Activated effector memory CD4-positive, alpha-beta T cell treated with Interleukin-2 at 50 U/mL for 16 hours (primary cell): ENCODE data around the gene PLCE1.

ENCODE experiments used
- DNase-seq: peaks from one replicate; pipeline ENCODE4 v3.0.0-alpha.2; 2020

PLCE1 gene

DNA sequence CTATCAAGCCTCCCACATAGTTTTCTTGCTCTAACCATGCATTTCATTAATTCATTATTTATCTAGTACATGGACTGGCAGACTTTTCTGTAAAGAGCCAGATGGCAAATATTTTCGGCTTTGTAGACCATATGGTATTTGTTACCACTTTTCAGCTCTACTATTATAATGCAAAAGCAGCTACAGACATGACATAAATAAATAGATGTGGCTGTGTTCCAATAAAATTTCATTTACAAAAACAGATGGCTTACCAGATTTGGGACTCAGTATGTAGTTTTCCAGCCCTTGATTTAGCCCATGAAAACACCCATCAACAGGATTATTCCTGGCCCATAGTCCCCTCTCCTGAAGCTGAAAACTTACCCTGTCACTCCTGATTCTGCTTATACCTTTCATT is 32.1 kb downstream of the PLCE1 start:
- DNase-seq: no peak

DNA sequence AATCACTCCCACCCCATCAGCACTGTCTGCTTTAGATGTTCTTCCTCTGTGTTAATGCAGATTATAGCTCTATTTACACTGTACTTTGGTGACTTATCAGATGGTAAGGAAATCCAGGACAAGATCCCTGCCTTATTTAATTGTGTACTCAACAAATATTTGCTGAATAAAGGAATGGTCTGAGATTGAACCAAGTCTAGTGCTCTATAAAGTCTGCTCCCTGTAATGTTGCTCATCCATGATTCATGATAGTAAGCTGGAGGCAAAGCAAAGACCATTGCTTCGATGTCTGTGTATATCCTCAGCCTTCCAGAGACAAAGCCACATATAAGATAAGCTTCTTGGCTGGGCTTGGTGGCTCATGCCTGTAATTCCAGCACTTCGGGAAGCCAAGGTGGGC is 33.5 kb downstream of the PLCE1 start:
- no peak for DNase-seq

DNA sequence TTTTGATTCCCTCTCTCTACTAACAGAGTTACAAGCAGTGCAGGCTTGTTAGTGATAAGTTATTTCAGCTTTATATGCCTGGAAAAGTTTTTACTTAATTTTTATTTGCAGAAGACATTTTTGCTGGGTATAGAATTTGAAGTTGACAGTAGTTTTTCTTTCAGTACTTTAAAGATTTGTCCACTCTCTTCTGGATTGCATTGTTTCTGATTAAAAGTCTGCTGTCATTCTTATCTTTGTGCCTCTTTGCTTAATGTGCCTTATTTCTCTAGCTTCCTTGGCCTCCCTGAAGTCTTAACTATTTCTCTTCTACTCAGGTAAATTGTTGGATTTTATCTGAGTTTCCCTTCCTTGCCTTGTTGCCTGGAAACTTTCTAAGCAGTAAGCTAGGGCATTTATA is 36.2 kb downstream of the PLCE1 start:
- DNase-seq: no peak

- DNase-seq: no peak
Observed at GRCh38 chr10:94035982-94036765, 42.4 kb downstream of the PLCE1 start.

GRCh38 chr10:94036766-94037033 is 43.0 kb downstream of the PLCE1 start:
- no peak for DNase-seq

- no peak for DNase-seq
Observed at GRCh38 chr10:94037286-94037685, 43.6 kb downstream of the PLCE1 start.

DNA sequence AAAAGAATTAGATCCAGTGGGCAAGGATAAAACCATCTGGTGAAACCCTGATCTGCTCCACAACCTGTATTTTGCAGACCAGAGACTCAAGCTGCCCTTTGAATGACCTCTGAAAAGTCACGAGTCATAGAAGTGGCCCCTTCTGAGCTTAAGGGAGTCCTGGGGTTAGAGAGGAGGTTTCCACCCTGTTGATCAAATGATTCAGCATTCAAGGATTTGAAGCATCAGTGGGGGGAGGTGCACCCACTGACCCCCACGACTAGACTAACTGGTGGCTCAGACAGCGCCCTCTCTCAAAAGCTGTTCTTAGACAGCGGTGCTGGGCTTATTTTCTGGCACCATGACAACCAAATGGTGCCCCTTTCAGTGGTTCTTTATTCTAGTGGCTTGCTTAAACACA is 44.3 kb downstream of the PLCE1 start:
- DNase-seq: no peak

DNA sequence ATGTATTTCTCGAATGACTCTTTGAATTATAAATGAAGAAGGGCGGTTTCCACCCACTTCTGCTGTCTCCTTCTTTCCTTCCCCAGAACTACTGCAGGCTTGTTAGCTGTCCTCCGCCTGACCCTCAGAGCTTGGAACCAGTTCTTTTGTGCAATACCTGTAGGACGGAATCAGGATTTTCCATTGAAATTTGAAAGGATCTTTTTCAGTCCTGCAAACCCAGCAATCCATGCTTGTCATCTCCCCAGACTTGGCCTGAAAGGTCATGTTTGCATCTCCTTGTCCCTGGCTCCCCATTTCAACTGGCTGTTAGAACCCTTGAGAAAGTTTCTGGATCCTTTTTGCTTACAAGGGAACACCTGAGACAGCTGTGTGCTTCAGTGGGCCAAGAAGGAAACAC is 47.5 kb downstream of the PLCE1 start:
- no peak for DNase-seq

DNA sequence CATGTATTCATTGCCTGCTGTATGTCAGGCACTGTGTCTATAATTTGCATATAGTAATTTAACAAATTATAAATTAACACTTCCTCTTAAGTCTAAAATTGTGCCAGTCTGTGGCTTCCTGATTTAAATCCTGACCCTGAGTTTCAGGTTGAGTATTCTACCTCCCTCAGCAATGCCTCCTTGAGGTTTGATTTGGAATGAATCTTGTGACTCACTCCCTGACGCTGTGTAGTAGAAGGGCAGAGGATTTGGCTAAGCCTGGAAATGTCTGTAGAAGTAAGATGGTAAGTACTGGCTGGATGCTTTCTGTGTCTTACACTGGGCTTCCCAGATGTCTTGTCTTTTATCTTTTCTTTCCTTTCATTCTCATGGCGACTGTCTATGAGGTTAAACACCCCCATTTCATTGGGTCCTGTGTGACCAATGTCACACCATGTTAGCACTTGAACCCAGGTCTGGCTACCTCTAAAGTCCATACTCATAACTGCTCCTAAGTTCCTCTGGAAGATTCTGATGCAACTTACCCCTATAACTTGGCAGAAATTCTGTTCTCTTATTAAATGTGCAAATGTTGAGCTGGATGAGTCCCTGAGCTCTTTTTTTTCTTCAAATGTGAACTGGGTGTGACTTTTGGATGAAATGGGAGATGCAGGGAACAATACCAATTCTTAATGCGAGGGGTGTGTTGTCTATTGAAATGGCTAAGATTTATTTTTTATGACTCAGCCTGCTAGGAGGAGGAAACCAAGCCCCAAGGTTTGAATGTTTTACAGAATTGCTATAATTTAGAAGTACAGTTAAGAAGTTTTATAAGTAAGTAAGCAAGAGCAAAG is 48.5 kb downstream of the PLCE1 start:
- DNase-seq: no peak

DNA sequence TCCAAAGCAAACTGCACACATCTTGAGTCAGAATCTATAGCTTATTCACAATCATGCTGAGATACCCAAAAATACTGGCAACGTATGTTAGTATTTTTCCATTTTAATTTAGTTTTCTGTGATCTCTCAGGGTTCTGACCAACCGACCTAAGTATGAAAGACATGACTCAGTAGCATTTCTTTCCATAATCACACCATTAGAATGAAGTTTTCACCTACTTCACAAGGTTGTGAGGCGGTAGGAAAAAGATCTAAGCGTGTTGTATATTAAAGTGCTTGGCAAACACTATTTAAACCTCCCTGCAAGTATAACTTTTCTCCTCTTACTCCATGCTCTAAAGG is 49.1 kb downstream of the PLCE1 start:
- no peak for DNase-seq
